ENCODE results near the gene ASMTL.
"Not testable (repeated sequence)": the region's sequence is repeated elsewhere in the genome, so short reads cannot be mapped to it uniquely, and the experiment has no call there.

ASMTL gene

GRCh38 chrX:1385253-1386223, 67.2 kb downstream of the ASMTL start:
- DNase-seq, result no peak
- in situ Hi-C loops (cut with HindIII; ENCODE audit: low pct_ligation_motif_present, low pct_unique_long_range_greater_than_20kb, low sequenced_read_pairs), result no loop called here

DNA sequence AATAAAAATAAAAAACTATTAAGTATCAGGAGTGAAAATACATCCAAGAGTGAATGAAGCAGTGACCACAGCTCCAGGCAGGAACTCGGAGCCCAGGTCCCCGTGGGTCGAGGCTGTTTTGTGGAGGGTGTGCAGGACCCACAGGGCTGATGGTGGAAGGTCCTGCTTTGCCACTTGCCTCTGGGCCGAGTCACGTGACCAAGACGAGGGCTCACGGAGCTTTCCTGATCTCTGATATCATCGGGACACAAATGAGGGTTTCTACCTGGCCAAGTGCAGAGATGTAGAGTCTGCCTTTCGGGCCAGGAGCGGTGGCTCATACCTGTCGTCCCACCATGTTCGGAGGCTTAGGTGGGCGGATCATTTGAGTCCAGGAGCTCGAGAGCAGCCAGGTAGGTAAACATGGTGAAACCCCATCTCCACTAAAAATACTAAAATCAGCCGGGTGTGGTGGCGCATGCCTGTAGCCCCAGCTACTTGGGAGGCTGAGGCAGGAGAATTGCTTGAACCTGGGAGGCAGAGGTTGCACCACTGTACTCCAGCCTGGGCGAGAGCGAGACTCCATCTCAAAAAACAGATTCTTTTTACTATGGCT, 68.0 kb downstream of the ASMTL start:
- in situ Hi-C loops (cut with HindIII; ENCODE audit: low pct_ligation_motif_present, low pct_unique_long_range_greater_than_20kb, low sequenced_read_pairs), result no loop called here

GRCh38 chrX:1380672-1381233, 72.0 kb downstream of the ASMTL start:
- no peak for DNase-seq

More for the DNA sequence above, 68.0 kb downstream of the ASMTL start:
- DNase-seq, result no peak

GRCh38 chrX:1378306-1378759, 74.4 kb downstream of the ASMTL start:
- in situ Hi-C loops (cut with HindIII; ENCODE audit: low pct_ligation_motif_present, low pct_unique_long_range_greater_than_20kb, low sequenced_read_pairs), result no loop called here
- DNase-seq, result no peak

More at GRCh38 chrX:1380672-1381233, 72.0 kb downstream of the ASMTL start:
- in situ Hi-C loops (cut with HindIII; ENCODE audit: low pct_ligation_motif_present, low pct_unique_long_range_greater_than_20kb, low sequenced_read_pairs), result no loop called here

DNA sequence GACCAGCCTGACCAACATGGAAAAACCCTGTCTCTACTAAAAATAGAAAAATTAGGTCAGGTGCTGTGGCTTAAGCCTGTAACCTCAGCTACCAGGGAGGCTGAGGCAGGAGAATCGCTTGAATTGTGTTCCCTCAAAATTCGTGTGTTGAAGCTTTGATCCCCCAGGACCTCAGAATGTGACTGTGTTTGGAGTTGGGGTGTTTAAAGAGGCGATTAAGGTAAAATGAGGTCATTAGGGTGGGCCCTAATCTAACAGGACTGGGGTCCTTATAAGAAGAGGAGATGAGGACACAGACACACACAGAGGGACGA, 84.4 kb downstream of the ASMTL start:
- in situ Hi-C loops (cut with HindIII; ENCODE audit: low pct_ligation_motif_present, low pct_unique_long_range_greater_than_20kb, low sequenced_read_pairs), result no loop called here
- DNase-seq, result no peak

- DNase-seq; in situ Hi-C loops (cut with HindIII; ENCODE audit: low pct_ligation_motif_present, low pct_unique_long_range_greater_than_20kb, low sequenced_read_pairs): not testable (repeated sequence)
These were observed 86.3 kb downstream of the ASMTL start for GRCh38 chrX:1366363-1366762.

DNA sequence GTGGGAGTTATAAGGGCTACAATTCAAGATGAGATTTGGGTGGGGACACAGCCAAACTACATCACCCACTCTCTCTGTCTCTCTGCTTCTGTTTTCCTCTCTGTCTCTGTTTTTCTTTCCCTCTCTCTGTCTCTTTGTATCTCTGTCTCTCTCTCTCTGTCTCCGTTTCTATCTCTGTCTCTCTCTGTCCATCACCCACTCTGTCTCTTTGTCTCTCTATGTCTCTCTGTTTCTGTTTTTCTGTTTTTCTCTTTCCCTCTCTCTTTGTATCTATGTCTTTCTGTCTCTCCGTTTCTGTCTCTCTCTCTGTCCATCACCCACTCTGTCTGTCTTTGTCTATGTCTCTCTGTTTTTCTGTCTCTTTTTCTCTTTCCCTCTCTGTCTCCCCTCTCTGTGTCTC, 90.8 kb downstream of the ASMTL start:
- DNase-seq, result no peak
- in situ Hi-C loops (cut with HindIII; ENCODE audit: low pct_ligation_motif_present, low pct_unique_long_range_greater_than_20kb, low sequenced_read_pairs), result no loop called here

DNA sequence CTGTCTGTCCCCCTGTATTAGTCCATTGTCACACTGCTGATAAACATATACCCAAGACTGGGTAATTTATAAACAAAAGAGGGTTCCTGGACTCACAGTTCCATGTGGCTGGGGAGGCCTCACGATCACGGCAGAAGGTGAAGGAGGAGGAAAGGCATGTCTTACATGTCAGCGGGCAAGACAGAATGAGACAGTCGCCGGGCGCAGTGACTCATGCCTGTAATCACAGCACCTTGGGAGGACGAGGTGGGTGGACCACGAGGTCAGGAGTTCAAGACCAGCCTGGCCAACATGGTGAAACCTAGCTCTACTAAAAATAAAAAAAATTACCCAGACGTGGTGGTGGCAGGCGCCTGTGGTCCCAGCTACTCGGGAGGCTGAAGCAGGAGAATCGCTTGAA, 91.4 kb downstream of the ASMTL start:
- in situ Hi-C loops (cut with HindIII; ENCODE audit: low pct_ligation_motif_present, low pct_unique_long_range_greater_than_20kb, low sequenced_read_pairs), result no loop called here
- DNase-seq, result no peak

DNA sequence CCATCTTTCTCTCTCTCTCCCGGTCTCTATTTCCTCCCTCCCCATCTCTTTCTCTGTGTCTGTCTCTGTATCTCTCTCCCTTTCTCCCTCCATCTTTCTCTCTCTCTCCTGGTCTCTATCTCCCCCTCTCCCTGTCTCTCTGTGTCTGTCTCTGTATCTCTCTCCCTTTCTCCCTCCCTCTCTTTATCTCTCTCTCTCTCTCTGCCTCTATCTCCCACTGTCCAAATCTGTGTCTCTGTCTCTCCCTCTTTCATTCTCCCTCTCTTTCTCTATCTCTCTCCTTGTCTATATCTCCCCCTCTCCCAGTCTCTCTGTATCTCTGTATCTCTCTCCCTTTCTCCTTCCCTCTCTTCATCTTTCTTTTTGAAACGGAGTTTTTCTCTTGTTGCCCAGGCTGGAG, 92.5 kb downstream of the ASMTL start:
- in situ Hi-C loops (cut with HindIII; ENCODE audit: low pct_ligation_motif_present, low pct_unique_long_range_greater_than_20kb, low sequenced_read_pairs), result no loop called here
- no peak for DNase-seq

DNA sequence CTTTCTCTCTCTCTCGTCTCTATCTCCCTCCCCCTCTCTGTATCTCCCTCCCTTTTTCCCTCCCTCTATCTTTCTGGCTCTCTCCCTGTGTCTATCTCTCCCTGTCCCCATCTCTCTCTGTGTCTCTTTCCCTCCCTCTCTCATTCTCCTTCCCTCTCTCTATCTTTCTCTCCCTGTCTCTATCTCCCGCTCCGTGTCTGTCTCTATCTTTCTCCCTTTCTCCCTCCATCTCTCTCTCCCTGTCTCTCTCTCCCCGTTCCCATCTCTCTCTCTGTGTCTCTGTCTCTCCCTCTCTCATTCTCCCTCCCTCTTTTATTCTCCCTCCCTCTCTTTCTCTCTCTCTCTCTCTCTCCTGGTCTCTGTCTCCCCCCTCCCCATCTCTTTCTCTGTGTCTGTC, 93.2 kb downstream of the ASMTL start:
- DNase-seq, result no peak
- in situ Hi-C loops (cut with HindIII; ENCODE audit: low pct_ligation_motif_present, low pct_unique_long_range_greater_than_20kb, low sequenced_read_pairs), result no loop called here

DNA sequence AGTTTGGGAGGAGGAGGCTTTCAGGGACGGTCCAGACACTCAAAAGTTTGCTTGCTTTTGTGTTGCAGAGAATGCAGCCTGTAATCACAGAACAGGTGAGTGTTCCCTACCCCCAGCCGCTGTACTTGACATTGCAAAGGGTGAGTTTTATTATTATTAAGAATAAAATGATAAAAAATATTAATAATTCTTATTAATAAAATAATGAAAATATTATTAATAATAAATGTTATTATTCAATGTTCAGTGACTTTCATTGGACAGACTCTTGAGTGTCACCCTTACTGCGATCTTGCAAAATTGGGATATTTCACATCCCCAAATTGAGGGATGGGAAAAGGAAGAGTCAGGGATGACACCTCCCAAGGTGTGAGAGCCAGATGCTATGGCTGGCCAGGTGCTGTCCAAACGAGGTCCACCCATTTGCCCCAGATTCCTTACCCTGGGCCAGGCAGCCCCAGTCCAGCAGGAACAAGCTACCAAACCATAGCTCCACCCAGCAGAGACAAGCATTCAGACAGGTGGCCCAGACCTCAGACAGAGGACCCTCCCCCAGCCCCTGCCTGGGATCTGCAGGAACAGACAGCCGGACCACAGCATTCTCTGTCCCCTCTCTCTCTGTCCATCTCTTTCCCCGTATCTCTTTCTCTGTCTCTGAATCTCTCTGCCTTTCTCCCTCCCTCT, 93.8 kb downstream of the ASMTL start:
- no peak for DNase-seq
- in situ Hi-C loops (cut with HindIII; ENCODE audit: low pct_ligation_motif_present, low pct_unique_long_range_greater_than_20kb, low sequenced_read_pairs), result no loop called here

- in situ Hi-C loops (cut with HindIII; ENCODE audit: low pct_ligation_motif_present, low pct_unique_long_range_greater_than_20kb, low sequenced_read_pairs), result no loop called here
- DNase-seq, result no peak
These were observed 94.7 kb downstream of the ASMTL start for GRCh38 chrX:1357993-1358392.

- in situ Hi-C loops (cut with HindIII; ENCODE audit: low pct_ligation_motif_present, low pct_unique_long_range_greater_than_20kb, low sequenced_read_pairs), result no loop called here
- no peak for DNase-seq
These were observed 97.3 kb downstream of the ASMTL start for GRCh38 chrX:1355131-1356046.

GRCh38 chrX:1354036-1355019, 98.4 kb downstream of the ASMTL start:
- no peak for DNase-seq
- in situ Hi-C loops (cut with HindIII; ENCODE audit: low pct_ligation_motif_present, low pct_unique_long_range_greater_than_20kb, low sequenced_read_pairs), result no loop called here
